DOHH2 (cell line): ENCODE data around the gene NAA30.

Experiments used
- H3F3A ChIP-seq: fragments of 200-600 bp; sonication (generic), shearing (Covaris generic); 2 replicates; pipeline ENCODE4 v1.6.0; 2016; ENCODE audit warnings: antibody characterized with exemption, mild to moderate bottlenecking; ENCODE audit not compliant: control insufficient read depth, insufficient read depth
- H3K27ac ChIP-seq: fragments of 200-600 bp; sonication (generic); 2 replicates; pipeline ENCODE4 v1.5.1; 2014; ENCODE audit warnings: low read depth, mild to moderate bottlenecking, low read length, moderate library complexity
- H3K27me3 ChIP-seq: fragments of 200-600 bp; sonication (generic); 2 replicates; pipeline ENCODE4 v1.6.1; 2014; ENCODE audit warnings: mild to moderate bottlenecking, low read length, mixed read lengths; ENCODE audit not compliant: control insufficient read depth
- H3K36me3 ChIP-seq: fragments of 200-600 bp; sonication (generic); 2 replicates; pipeline ENCODE4 v1.6.1; 2014; ENCODE audit warnings: mild to moderate bottlenecking, low read length, moderate library complexity, mixed read lengths; ENCODE audit not compliant: control insufficient read depth
- H3K4me1 ChIP-seq: fragments of 200-600 bp; sonication (generic); 2 replicates; pipeline ENCODE4 v1.6.1; 2014; ENCODE audit warnings: mild to moderate bottlenecking, low read length, mixed read lengths; ENCODE audit not compliant: control insufficient read depth
- H3K4me2 ChIP-seq: fragments of 200-600 bp; sonication (generic); 2 replicates; pipeline ENCODE4 v1.6.0; 2014; ENCODE audit warnings: mild to moderate bottlenecking, low read length, moderate library complexity
- H3K4me3 ChIP-seq: fragments of 200-600 bp; sonication (generic); 2 replicates; pipeline ENCODE4 v1.5.1; 2014; ENCODE audit warnings: mild to moderate bottlenecking, low read length, mixed read lengths
- H3K79me2 ChIP-seq: fragments of 200-600 bp; sonication (generic); 2 replicates; pipeline ENCODE4 v1.6.1; 2014; ENCODE audit warnings: mild to moderate bottlenecking, low read length, mixed read lengths; ENCODE audit not compliant: control insufficient read depth
- H3K9me2 ChIP-seq: fragments of 200-600 bp; sonication (generic); replicated peaks from 2 replicates; pipeline ENCODE4 v1.6.1; 2014; ENCODE audit warnings: mild to moderate bottlenecking, low read length, mixed read lengths; ENCODE audit not compliant: control insufficient read depth
- H3K9me3 ChIP-seq: fragments of 200-600 bp; sonication (generic); 2 replicates; pipeline ENCODE4 v1.6.1; 2014; ENCODE audit warnings: antibody characterized with exemption, low read length, mixed read lengths; ENCODE audit not compliant: control insufficient read depth, insufficient read depth
- H4K20me1 ChIP-seq: fragments of 200-600 bp; sonication (generic); 2 replicates; pipeline ENCODE4 v1.6.0; 2014; ENCODE audit warnings: low read depth, mild to moderate bottlenecking, antibody characterized with exemption, low read length, moderate library complexity; ENCODE audit not compliant: control insufficient read depth, insufficient read depth
- CTCF ChIP-seq: fragments of 200-600 bp; sonication (generic); IDR thresholded peaks from one replicate; pipeline ENCODE4 v1.5.1; 2014; ENCODE audit warnings: antibody characterized with exemption, mild to moderate bottlenecking, low read depth, low read length; ENCODE audit not compliant: poor library complexity, severe bottlenecking
- EZH2phosphoT487 ChIP-seq: fragments of 200-600 bp; sonication (generic); IDR thresholded peaks from 2 replicates; pipeline ENCODE4 v1.6.1; 2017; ENCODE audit warnings: borderline replicate concordance, mild to moderate bottlenecking, antibody characterized with exemption, low read length, moderate library complexity, mixed read lengths

NAA30 gene

GRCh38 chr14:57418999-57419398 lies 28.6 kb downstream of the NAA30 start:
- peaks cover 13% of the 10 kb centered on the region; the same call in 1 of the 2 replicates for H3K27me3 ChIP-seq
- H3K27ac ChIP-seq: no peak overlapping the region
- no peaks in the 10 kb centered on the region for H3K4me1 ChIP-seq
- no peaks in the 10 kb centered on the region for H3K9me3 ChIP-seq
- H4K20me1 ChIP-seq: no peaks in the 10 kb centered on the region
- no peak overlapping the region for H3K4me2 ChIP-seq
- H3F3A ChIP-seq: no peaks in the 10 kb centered on the region
- no peaks in the 10 kb centered on the region for H3K79me2 ChIP-seq
- TF ChIP-seq EZH2phosphoT487: no peak
- no peak for TF ChIP-seq CTCF
- H3K36me3 ChIP-seq: no peaks in the 10 kb centered on the region
- no peaks in the 10 kb centered on the region for H3K9me2 ChIP-seq
- H3K4me3 ChIP-seq: no peak overlapping the region

GRCh38 chr14:57420033-57420432 lies 29.6 kb downstream of the NAA30 start:
- no peaks in the 10 kb centered on the region for H3K79me2 ChIP-seq
- H3F3A ChIP-seq: no peaks in the 10 kb centered on the region
- no peak for TF ChIP-seq EZH2phosphoT487
- no peak for TF ChIP-seq CTCF
- no peaks in the 10 kb centered on the region for H3K4me1 ChIP-seq
- H3K9me3 ChIP-seq: no peaks in the 10 kb centered on the region
- H4K20me1 ChIP-seq: no peaks in the 10 kb centered on the region
- no peaks in the 10 kb centered on the region for H3K36me3 ChIP-seq
- H3K27me3 ChIP-seq: peaks cover 13% of the 10 kb centered on the region; the same call in 1 of the 2 replicates
- no peak overlapping the region for H3K4me2 ChIP-seq
- no peak overlapping the region for H3K27ac ChIP-seq
- no peaks in the 10 kb centered on the region for H3K9me2 ChIP-seq
- H3K4me3 ChIP-seq: no peak overlapping the region

GRCh38 chr14:57420986-57421385 lies 30.6 kb downstream of the NAA30 start:
- H3K27ac ChIP-seq: no peak overlapping the region
- H3K9me3 ChIP-seq: no peaks in the 10 kb centered on the region
- no peak overlapping the region for H3K4me3 ChIP-seq
- TF ChIP-seq EZH2phosphoT487 (no peak), CTCF (no peak)
- H3F3A ChIP-seq: no peaks in the 10 kb centered on the region
- H3K4me1 ChIP-seq: no peaks in the 10 kb centered on the region
- no peaks in the 10 kb centered on the region for H3K79me2 ChIP-seq
- H4K20me1 ChIP-seq: no peaks in the 10 kb centered on the region
- no peaks in the 10 kb centered on the region for H3K36me3 ChIP-seq
- peaks cover 13% of the 10 kb centered on the region; the same call in 1 of the 2 replicates for H3K27me3 ChIP-seq
- no peak overlapping the region for H3K4me2 ChIP-seq
- H3K9me2 ChIP-seq: no peaks in the 10 kb centered on the region
